HUES6 (cell line): ENCODE data around the gene FTSJ1.

Experiments used
- H3K27ac ChIP-seq: 2 replicates; pipeline ENCODE4 v1.7.0; 2013; ENCODE audit warnings: low read depth, mild to moderate bottlenecking, low read length, inconsistent platforms
- H3K27me3 ChIP-seq: 2 replicates; pipeline ENCODE4 v1.6.1; 2013; ENCODE audit warnings: low read length; ENCODE audit not compliant: control insufficient read depth, insufficient read depth
- H3K36me3 ChIP-seq: 2 replicates; pipeline ENCODE4 v1.6.1; 2013; ENCODE audit warnings: low read length; ENCODE audit not compliant: control insufficient read depth, insufficient read depth
- H3K4me1 ChIP-seq: 2 replicates; pipeline ENCODE4 v1.6.1; 2013; ENCODE audit warnings: low read length; ENCODE audit not compliant: control insufficient read depth, insufficient read depth
- H3K4me3 ChIP-seq: 2 replicates; pipeline ENCODE4 v1.5.1; 2013; ENCODE audit warnings: low read depth, low read length
- H3K9ac ChIP-seq: one replicate; pipeline ENCODE4 v1.6.1; 2013; ENCODE audit warnings: mild to moderate bottlenecking, low read length
- H3K9me3 ChIP-seq: 2 replicates; pipeline ENCODE4 v1.6.1; 2013; ENCODE audit warnings: low read depth, low read length; ENCODE audit not compliant: control insufficient read depth, insufficient read depth

FTSJ1 gene

GRCh38 chrX:48493890-48494364 is 17.9 kb downstream of the FTSJ1 start:
- H3K9me3 ChIP-seq = peaks cover 30% of the 10 kb centered on the region; the same call in 1 of the 2 replicates
- H3K9ac ChIP-seq = no peak overlapping the region
- H3K27ac ChIP-seq = no peak overlapping the region
- H3K4me3 ChIP-seq = no peak overlapping the region
- H3K36me3 ChIP-seq = no peaks in the 10 kb centered on the region
- H3K27me3 ChIP-seq = no peaks in the 10 kb centered on the region
- no peaks in the 10 kb centered on the region; the same call in 1 of the 2 replicates for H3K4me1 ChIP-seq

- Histone ChIP-seq H3K36me3 (no peaks in the 10 kb centered on the region), H3K27me3 (no peaks in the 10 kb centered on the region), H3K9me3 (peaks cover 16% of the 10 kb centered on the region; the same call in 1 of the 2 replicates), H3K4me3 (no peak overlapping the region), H3K27ac (no peak overlapping the region), H3K9ac (no peak overlapping the region), H3K4me1 (no peaks in the 10 kb centered on the region; the same call in 1 of the 2 replicates)
These were observed 20.7 kb downstream of the FTSJ1 start for GRCh38 chrX:48496660-48497059.

DNA sequence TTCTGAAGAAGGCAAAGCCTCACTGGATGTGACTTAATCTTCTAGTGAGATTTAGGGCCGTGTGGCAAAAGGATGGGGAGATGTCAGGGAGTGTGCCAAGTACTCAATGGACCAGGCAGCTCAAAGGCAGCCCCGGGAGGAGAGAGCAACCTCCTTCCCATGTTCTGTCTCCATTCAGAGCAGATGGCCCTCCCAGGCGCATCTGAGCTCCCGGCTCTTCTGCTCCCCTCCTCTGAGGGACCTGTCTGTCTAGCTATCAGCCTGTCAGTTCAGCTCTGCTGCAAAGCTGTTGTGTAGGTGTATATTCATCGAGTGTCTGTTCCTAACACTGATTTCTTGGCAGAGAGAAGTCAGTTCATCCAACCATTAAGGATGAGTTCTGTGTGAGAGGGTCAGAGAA is 21.9 kb downstream of the FTSJ1 start:
- H3K27me3 ChIP-seq = no peaks in the 10 kb centered on the region
- no peak overlapping the region for H3K4me3 ChIP-seq
- no peaks in the 10 kb centered on the region for H3K36me3 ChIP-seq
- H3K4me1 ChIP-seq = no peaks in the 10 kb centered on the region; the same call in 1 of the 2 replicates
- peaks cover 13% of the 10 kb centered on the region; the same call in 1 of the 2 replicates for H3K9me3 ChIP-seq
- no peak overlapping the region for H3K9ac ChIP-seq
- H3K27ac ChIP-seq = no peak overlapping the region

- H3K27me3 ChIP-seq = no peaks in the 10 kb centered on the region
These were observed 22.4 kb downstream of the FTSJ1 start for GRCh38 chrX:48498374-48498809.

DNA sequence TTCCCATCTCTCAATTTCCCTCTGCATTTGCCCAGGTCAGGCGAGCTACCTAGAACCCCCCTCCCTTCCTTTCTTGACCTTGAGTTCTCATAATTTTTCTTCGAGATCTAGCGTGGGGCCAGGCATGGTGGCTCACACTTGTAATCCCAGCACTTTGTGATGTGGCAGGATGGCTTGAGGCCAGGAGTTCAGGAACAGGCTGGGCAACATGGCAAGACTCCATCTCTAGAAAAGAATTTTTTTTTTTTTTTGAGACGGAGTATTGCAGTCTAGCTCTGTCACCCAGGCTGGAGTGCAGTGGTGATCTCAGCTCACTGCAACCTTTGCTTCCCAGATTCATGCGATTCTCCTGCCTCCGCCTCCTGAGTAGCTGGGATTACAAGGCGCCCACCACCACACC is 28.3 kb downstream of the FTSJ1 start:
- Histone ChIP-seq H3K9ac (no peak overlapping the region), H3K36me3 (no peaks in the 10 kb centered on the region), H3K4me1 (no peaks in the 10 kb centered on the region), H3K4me3 (no peak overlapping the region), H3K27ac (no peak overlapping the region), H3K27me3 (no peaks in the 10 kb centered on the region), H3K9me3 (peaks cover 7% of the 10 kb centered on the region; the same call in 1 of the 2 replicates)

More at GRCh38 chrX:48498374-48498809, 22.4 kb downstream of the FTSJ1 start:
- Histone ChIP-seq H3K9ac (no peak overlapping the region), H3K9me3 (peaks cover 15% of the 10 kb centered on the region; the same call in 1 of the 2 replicates), H3K27ac (no peak overlapping the region), H3K36me3 (no peaks in the 10 kb centered on the region), H3K4me3 (no peak overlapping the region), H3K4me1 (no peaks in the 10 kb centered on the region; the same call in 1 of the 2 replicates)

DNA sequence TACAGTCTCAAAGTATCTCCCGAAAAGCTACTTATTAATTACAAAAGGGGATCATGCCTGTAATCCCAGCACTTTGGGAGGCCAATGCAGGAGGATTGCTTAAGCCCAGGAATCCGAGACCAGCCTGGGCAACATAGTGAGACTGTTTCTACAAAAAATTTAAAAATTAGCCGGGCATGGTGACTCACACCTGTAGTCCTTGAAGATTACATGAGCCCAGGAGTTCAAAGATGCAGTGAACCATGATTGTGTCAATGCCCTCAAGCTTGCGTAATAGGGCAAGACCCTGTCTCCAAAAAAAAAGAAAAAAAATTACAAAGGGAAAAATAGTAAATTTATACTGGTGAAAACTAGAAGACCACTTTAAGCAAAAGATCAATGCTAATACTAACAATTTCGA is 29.5 kb downstream of the FTSJ1 start:
- Histone ChIP-seq H3K4me3 (no peak overlapping the region), H3K27ac (no peak overlapping the region; the same call in 1 of the 2 replicates), H3K36me3 (no peaks in the 10 kb centered on the region), H3K4me1 (no peaks in the 10 kb centered on the region), H3K9ac (no peak overlapping the region), H3K27me3 (no peaks in the 10 kb centered on the region), H3K9me3 (peaks cover 5% of the 10 kb centered on the region; the same call in 1 of the 2 replicates)

DNA sequence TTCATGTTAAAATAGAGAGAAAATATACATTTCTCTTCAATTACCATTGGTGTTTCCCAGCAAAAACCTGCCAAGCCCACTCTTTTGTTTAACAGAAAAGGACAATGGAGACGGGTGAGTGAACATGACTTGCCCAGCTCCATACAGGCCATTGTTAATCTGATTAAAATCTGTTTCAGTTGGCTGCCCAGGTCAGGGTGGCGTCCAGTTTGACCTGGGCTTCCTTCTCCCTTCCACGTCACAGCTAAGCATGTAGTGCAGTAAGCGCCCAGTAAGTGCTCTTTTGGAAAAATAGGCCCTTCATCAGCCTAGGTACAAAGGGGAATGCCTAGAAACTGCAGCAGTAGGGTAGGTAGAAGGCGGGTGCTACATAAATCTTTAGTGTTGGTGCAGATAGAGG is 31.2 kb downstream of the FTSJ1 start:
- H3K4me1 ChIP-seq = no peaks in the 10 kb centered on the region

DNA sequence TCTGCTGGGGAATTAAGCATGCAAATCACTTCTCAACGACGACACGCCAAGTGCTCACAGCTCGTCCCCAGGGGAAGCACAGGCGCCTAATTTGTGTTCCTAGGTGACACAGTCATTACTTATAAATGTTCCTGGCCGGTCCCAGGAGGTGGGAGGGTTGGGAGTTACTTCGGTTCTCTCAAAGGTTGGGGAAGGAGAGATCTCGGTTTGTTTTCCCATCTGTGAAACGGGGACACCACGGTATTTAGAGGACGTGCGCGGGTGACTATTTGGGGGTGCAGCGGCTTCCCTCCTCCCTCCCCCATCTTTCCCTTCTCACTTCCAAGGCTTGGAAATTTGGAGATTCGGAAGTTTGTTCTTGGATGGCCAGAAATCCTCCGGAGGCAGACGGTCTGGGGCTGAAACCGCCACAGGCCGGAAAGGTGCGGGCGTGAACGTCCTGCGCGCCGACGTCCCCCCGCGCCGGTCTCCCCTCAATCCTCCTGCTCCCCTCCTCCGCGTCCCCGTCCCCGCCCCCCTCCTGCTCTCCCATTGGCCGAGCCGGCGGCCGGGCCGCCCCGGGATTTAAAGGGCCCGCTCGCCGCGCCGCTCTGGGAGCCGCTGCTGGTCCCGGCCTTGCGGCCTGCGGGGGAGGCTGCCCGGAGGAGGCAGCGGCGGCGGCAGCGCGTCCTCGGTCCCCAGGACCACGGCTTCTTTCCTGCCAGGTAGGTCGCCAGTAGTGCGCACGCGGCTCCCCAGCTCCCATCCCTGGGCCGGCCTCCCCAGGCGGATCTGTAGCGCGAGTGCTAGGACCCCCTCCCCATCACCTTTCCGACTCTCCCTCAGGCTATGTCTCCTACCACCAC is 32.6 kb downstream of the FTSJ1 start, which contains the start of gene PORCN:
PORCN (plus strand) TSS at position 593 of the 845 bp plus-strand sequence. CDS start 829 bp downstream, outside the sequence.
- H3K4me1 ChIP-seq = no peaks in the 10 kb centered on the region; the same call in 1 of the 2 replicates
- peak within 1 kb of the TSS; percentile 80 for H3K9ac ChIP-seq
- no peaks in the 10 kb centered on the region for H3K36me3 ChIP-seq
- peaks cover 18% of the 10 kb centered on the region; the same call in 1 of the 2 replicates for H3K9me3 ChIP-seq
- peak within 1 kb of the TSS; percentile 92 for H3K4me3 ChIP-seq
- H3K27ac ChIP-seq = no peak within 1 kb of the TSS
- H3K27me3 ChIP-seq = no peaks in the 10 kb centered on the region

More for the DNA sequence above, 31.2 kb downstream of the FTSJ1 start:
- no peaks in the 10 kb centered on the region for H3K27me3 ChIP-seq
- no peak overlapping the region for H3K4me3 ChIP-seq
- H3K36me3 ChIP-seq = no peaks in the 10 kb centered on the region
- H3K9me3 ChIP-seq = peaks cover 8% of the 10 kb centered on the region; the same call in 1 of the 2 replicates
- no peak overlapping the region for H3K27ac ChIP-seq
- no peak overlapping the region for H3K9ac ChIP-seq

- H3K27ac ChIP-seq = no peak overlapping the region
- H3K4me3 ChIP-seq = peak overlapping the region; percentile 92
- peak overlapping the region; percentile 66 for H3K9ac ChIP-seq
- H3K36me3 ChIP-seq = no peaks in the 10 kb centered on the region
- H3K27me3 ChIP-seq = no peaks in the 10 kb centered on the region
- H3K4me1 ChIP-seq = no peaks in the 10 kb centered on the region; the same call in 1 of the 2 replicates
- peaks cover 17% of the 10 kb centered on the region; the same call in 1 of the 2 replicates for H3K9me3 ChIP-seq
These were observed 33.2 kb downstream of the FTSJ1 start for GRCh38 chrX:48509245-48509590.

DNA sequence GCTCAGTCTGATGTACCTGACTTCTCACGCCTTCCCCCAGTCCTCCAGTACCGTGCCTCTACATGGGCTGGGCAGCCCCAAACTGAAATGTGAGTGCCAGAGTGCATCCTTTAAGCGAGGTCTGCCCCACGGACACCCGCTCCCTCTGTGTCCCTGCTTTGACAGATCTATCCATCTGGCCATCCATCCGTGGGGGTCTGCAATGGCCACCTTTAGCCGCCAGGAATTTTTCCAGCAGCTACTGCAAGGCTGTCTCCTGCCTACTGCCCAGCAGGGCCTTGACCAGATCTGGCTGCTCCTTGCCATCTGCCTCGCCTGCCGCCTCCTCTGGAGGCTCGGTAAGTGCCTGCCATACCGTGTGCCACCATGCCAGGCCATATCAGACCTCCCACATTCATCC is 33.6 kb downstream of the FTSJ1 start:
- Histone ChIP-seq H3K36me3 (0 out of 2 replicates have a peak, but pooled peaks cover 2% of the 10 kb centered on the region), H3K9ac (peak overlapping the region; percentile 14), H3K27me3 (no peaks in the 10 kb centered on the region), H3K4me1 (no peaks in the 10 kb centered on the region; the same call in 1 of the 2 replicates), H3K4me3 (peak overlapping the region; percentile 92), H3K27ac (no peak overlapping the region), H3K9me3 (peaks cover 17% of the 10 kb centered on the region; the same call in 1 of the 2 replicates)

- H3K9ac ChIP-seq = no peak overlapping the region
- 0 out of 2 replicates have a peak, but pooled peaks cover 2% of the 10 kb centered on the region for H3K36me3 ChIP-seq
- H3K4me3 ChIP-seq = no peak overlapping the region
- no peaks in the 10 kb centered on the region; the same call in 1 of the 2 replicates for H3K4me1 ChIP-seq
- H3K27me3 ChIP-seq = no peaks in the 10 kb centered on the region
- H3K27ac ChIP-seq = no peak overlapping the region
- peaks cover 18% of the 10 kb centered on the region; the same call in 1 of the 2 replicates for H3K9me3 ChIP-seq
These were observed 35.6 kb downstream of the FTSJ1 start for GRCh38 chrX:48511560-48511959.
